HUES6 (cell line): ENCODE data around the gene CFAP126.

Source experiments
- H3K27ac ChIP-seq: 2 replicates; pipeline ENCODE4 v1.7.0; 2013; ENCODE audit warnings: low read depth, mild to moderate bottlenecking, low read length, inconsistent platforms
- H3K27me3 ChIP-seq: 2 replicates; pipeline ENCODE4 v1.6.1; 2013; ENCODE audit warnings: low read length; ENCODE audit not compliant: control insufficient read depth, insufficient read depth
- H3K36me3 ChIP-seq: 2 replicates; pipeline ENCODE4 v1.6.1; 2013; ENCODE audit warnings: low read length; ENCODE audit not compliant: control insufficient read depth, insufficient read depth
- H3K4me1 ChIP-seq: 2 replicates; pipeline ENCODE4 v1.6.1; 2013; ENCODE audit warnings: low read length; ENCODE audit not compliant: control insufficient read depth, insufficient read depth
- H3K4me3 ChIP-seq: 2 replicates; pipeline ENCODE4 v1.5.1; 2013; ENCODE audit warnings: low read depth, low read length
- H3K9ac ChIP-seq: one replicate; pipeline ENCODE4 v1.6.1; 2013; ENCODE audit warnings: mild to moderate bottlenecking, low read length
- H3K9me3 ChIP-seq: 2 replicates; pipeline ENCODE4 v1.6.1; 2013; ENCODE audit warnings: low read depth, low read length; ENCODE audit not compliant: control insufficient read depth, insufficient read depth

The CFAP126 gene

DNA sequence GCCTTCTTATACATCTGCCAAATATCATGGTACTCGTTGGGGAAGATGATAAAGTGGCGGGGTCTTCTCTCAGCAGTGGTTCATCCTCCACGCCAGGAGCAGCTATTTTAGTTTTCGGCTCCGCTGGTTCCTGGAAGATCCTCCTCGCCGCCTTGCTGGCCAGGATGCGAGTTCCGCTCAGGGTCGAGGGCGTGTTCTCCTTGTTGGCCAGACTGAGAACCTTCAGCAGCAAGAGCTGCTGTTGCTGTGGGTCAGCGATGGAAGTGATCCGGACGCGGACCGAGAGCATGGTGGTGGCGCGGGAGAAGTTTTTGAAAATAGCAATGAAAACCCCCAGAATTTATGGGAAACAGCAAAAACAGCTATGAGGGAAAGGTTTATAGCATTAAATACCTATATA lies 11.4 kb upstream of the CFAP126 start:
- H3K9me3 ChIP-seq: no peaks in the 10 kb centered on the region
- no peaks in the 10 kb centered on the region for H3K36me3 ChIP-seq
- H3K27ac ChIP-seq: no peak overlapping the region
- H3K4me1 ChIP-seq: 0 out of 2 replicates have a peak, but pooled peaks cover 4% of the 10 kb centered on the region
- no peak overlapping the region for H3K9ac ChIP-seq
- no peaks in the 10 kb centered on the region for H3K27me3 ChIP-seq
- H3K4me3 ChIP-seq: no peak overlapping the region

DNA sequence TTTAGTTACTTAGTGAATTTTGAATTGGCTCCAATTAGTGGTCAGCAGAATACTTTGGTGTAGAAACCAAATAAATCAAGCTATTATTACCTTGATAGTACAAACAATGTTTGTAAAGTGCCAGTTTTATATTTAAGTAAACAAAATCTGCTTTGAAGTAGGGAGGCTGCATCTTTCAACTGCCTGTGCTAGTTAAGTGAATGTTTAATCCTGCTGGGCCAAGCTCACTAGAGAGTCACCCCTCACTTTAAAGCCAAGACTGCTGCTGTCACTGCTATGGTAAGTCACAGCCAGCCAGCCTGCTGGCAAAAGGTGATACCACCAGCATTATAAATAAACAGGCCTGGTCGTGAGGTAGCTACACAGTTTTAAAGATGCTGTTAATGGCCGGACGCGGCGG lies 10.3 kb upstream of the CFAP126 start:
- Histone ChIP-seq H3K36me3 (no peaks in the 10 kb centered on the region), H3K27me3 (no peaks in the 10 kb centered on the region), H3K9me3 (no peaks in the 10 kb centered on the region), H3K4me1 (0 out of 2 replicates have a peak, but pooled peaks cover 4% of the 10 kb centered on the region), H3K9ac (no peak overlapping the region), H3K27ac (no peak overlapping the region), H3K4me3 (no peak overlapping the region)

- no peaks in the 10 kb centered on the region for H3K36me3 ChIP-seq
These were observed 6.7 kb upstream of the CFAP126 start for GRCh38 chr1:161374373-161374772.

GRCh38 chr1:161373442-161373841 lies 5.8 kb upstream of the CFAP126 start:
- Histone ChIP-seq H3K4me1 (no peaks in the 10 kb centered on the region), H3K4me3 (no peak overlapping the region), H3K9me3 (no peaks in the 10 kb centered on the region), H3K36me3 (no peaks in the 10 kb centered on the region), H3K27ac (no peak overlapping the region), H3K27me3 (no peaks in the 10 kb centered on the region), H3K9ac (no peak overlapping the region)

More at GRCh38 chr1:161374373-161374772, 6.7 kb upstream of the CFAP126 start:
- no peaks in the 10 kb centered on the region for H3K27me3 ChIP-seq
- no peak overlapping the region for H3K27ac ChIP-seq
- H3K4me1 ChIP-seq: no peaks in the 10 kb centered on the region
- no peak overlapping the region for H3K9ac ChIP-seq
- H3K4me3 ChIP-seq: no peak overlapping the region
- no peaks in the 10 kb centered on the region for H3K9me3 ChIP-seq

- no peak overlapping the region for H3K9ac ChIP-seq
- 0 out of 2 replicates have a peak, but pooled peaks cover 6% of the 10 kb centered on the region for H3K4me1 ChIP-seq
- no peaks in the 10 kb centered on the region for H3K9me3 ChIP-seq
- no peak overlapping the region for H3K27ac ChIP-seq
- H3K36me3 ChIP-seq: peaks cover 25% of the 10 kb centered on the region
- H3K4me3 ChIP-seq: no peak overlapping the region
- no peaks in the 10 kb centered on the region for H3K27me3 ChIP-seq
These were observed 2.5 kb downstream of the CFAP126 start for GRCh38 chr1:161365207-161365606.

GRCh38 chr1:161364332-161364731 lies 3.3 kb downstream of the CFAP126 start:
- Histone ChIP-seq H3K27ac (no peak overlapping the region), H3K36me3 (peaks cover 25% of the 10 kb centered on the region), H3K9ac (no peak overlapping the region), H3K4me3 (no peak overlapping the region), H3K9me3 (no peaks in the 10 kb centered on the region), H3K4me1 (0 out of 2 replicates have a peak, but pooled peaks cover 6% of the 10 kb centered on the region), H3K27me3 (no peaks in the 10 kb centered on the region)

- no peaks in the 10 kb centered on the region for H3K27me3 ChIP-seq
- no peaks in the 10 kb centered on the region for H3K4me1 ChIP-seq
- no peak overlapping the region for H3K4me3 ChIP-seq
- no peak overlapping the region for H3K27ac ChIP-seq
- no peaks in the 10 kb centered on the region for H3K9me3 ChIP-seq
- peaks cover 14% of the 10 kb centered on the region for H3K36me3 ChIP-seq
- no peak overlapping the region for H3K9ac ChIP-seq
These were observed 8.4 kb downstream of the CFAP126 start for GRCh38 chr1:161359291-161359690.

DNA sequence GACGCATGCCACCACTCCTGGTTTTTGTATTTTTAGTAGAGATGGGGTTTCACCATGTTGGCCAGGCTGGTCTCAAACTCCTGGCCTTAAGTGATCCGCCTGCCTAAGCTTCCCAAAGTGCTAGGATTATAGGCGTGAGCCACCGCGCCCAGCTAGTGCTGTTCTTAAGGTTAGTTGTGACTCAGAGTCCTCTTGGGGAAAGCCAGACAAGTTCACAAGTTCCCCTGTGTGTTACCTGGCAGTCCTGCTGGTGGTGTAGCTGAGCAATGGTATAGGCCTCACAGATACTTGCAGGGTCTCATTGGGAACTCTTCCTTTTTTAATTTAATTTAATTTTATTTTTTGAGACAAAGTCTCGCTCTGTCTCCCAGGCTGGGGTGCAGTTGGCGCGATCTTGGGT lies 10.6 kb downstream of the CFAP126 start:
- Histone ChIP-seq H3K4me1 (no peaks in the 10 kb centered on the region), H3K9ac (no peak overlapping the region), H3K27me3 (no peaks in the 10 kb centered on the region), H3K27ac (no peak overlapping the region), H3K4me3 (no peak overlapping the region), H3K9me3 (no peaks in the 10 kb centered on the region), H3K36me3 (peaks cover 3% of the 10 kb centered on the region; the same call in 1 of the 2 replicates)

DNA sequence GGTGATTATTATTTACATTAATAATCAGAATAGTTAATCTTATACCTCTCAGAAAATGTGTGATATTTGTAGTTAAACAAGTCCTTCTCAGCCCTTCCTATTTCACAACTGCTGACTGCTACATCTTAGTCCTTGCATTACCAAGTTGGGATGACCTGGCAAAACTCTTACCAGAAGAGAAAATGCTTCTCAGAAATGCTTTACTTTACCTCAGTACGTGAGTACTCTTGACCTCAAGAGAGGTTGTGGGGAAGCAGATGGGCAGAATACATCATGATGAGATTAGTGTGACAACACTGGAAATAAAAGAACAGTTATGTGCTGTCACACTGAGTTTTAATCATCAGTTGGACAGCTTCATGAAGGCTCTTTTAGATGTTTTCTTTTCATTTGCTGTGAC lies 16.2 kb downstream of the CFAP126 start:
- no peak overlapping the region for H3K9ac ChIP-seq

GRCh38 chr1:161350671-161351070 lies 17.0 kb downstream of the CFAP126 start:
- Histone ChIP-seq H3K27ac (no peak overlapping the region), H3K27me3 (no peaks in the 10 kb centered on the region), H3K9me3 (no peaks in the 10 kb centered on the region), H3K4me1 (no peaks in the 10 kb centered on the region), H3K4me3 (no peak overlapping the region), H3K9ac (no peak overlapping the region), H3K36me3 (peaks cover 19% of the 10 kb centered on the region)

More for the DNA sequence above, 16.2 kb downstream of the CFAP126 start:
- Histone ChIP-seq H3K4me3 (no peak overlapping the region), H3K27ac (no peak overlapping the region), H3K36me3 (peaks cover 13% of the 10 kb centered on the region), H3K4me1 (no peaks in the 10 kb centered on the region), H3K9me3 (no peaks in the 10 kb centered on the region), H3K27me3 (no peaks in the 10 kb centered on the region)

- no peaks in the 10 kb centered on the region for H3K4me1 ChIP-seq
These were observed 24.9 kb downstream of the CFAP126 start for GRCh38 chr1:161342821-161343220.

DNA sequence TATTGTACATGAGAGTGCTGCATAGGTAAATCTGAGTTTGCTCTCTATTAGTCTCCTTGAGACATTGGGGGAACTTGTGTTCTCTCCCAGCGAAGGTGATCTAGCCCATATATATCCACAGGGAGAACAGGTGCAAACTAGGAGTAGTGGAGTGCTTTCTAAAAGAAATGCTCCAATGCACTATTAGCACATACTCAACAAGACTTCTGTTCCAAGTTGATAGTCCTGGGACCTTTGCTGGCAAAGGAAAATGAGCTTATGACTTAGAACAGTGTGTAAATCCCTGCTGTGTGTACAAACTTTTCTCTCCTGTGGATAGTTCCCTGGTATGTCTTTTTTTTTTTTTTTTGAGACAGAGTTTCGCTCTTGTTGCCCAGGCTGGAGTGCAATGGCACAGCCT lies 25.5 kb downstream of the CFAP126 start:
- no peaks in the 10 kb centered on the region for H3K9me3 ChIP-seq
- H3K27me3 ChIP-seq: no peaks in the 10 kb centered on the region
- H3K27ac ChIP-seq: no peak overlapping the region
- peaks cover 65% of the 10 kb centered on the region for H3K36me3 ChIP-seq
- H3K4me1 ChIP-seq: no peaks in the 10 kb centered on the region
- no peak overlapping the region for H3K9ac ChIP-seq
- H3K4me3 ChIP-seq: no peak overlapping the region

More at GRCh38 chr1:161342821-161343220, 24.9 kb downstream of the CFAP126 start:
- Histone ChIP-seq H3K9me3 (no peaks in the 10 kb centered on the region), H3K27ac (no peak overlapping the region), H3K36me3 (peaks cover 59% of the 10 kb centered on the region), H3K4me3 (no peak overlapping the region), H3K9ac (no peak overlapping the region), H3K27me3 (no peaks in the 10 kb centered on the region)
